Measurements from ENCODE around the gene ST14. TPM values are rescaled to one million over a fixed set of nuclear protein-coding genes. Genes with fewer than 3 reads are reported as not detected.
A peak's percentile ranks its signal among the peaks of the same experiment; 100 is the strongest.

The ST14 gene
- total and polyA plus RNA-seq, 2 experiments from 2014 or later = not detected

- 91 to 93% methylated on average over 4 of the region's 4 CpGs for WGBS, 2 experiments (ENCODE audit: low coverage in 1 of 2, low lambda C conversion rate in 2 of 2, missing lambda C conversion rate in 2 of 2)
- Histone ChIP-seq H3K9me2 (ENCODE audit: insufficient read depth) (no peaks in the 10 kb centered on the region), H3K4me1 (ENCODE audit: insufficient read depth) (peaks cover 12% of the 10 kb centered on the region), H3K4me3 (no peak overlapping the region), H3K9me3 (ENCODE audit: low read depth) (no peaks in the 10 kb centered on the region), H2AFZ (no peak overlapping the region), H3K36me3 (ENCODE audit: low read depth) (peaks cover 49% of the 10 kb centered on the region), H3K9ac (no peak overlapping the region), H3F3A (ENCODE audit: insufficient read depth) (peaks cover 27% of the 10 kb centered on the region), H3K27ac (no peak overlapping the region), H3K79me2 (ENCODE audit: insufficient read depth) (peaks cover 20% of the 10 kb centered on the region; the same call in 1 of the 2 replicates), H3K27me3 (replicated peaks; ENCODE audit: insufficient read depth) (no peaks in the 10 kb centered on the region), H3K4me2 (ENCODE audit: unreplicated experiment) (no peak overlapping the region), H4K20me1 (ENCODE audit: insufficient read depth) (no peaks in the 10 kb centered on the region)
- DNase-seq = no peak
- TF ChIP-seq EZH2phosphoT487 (IDR thresholded peaks at IDR 0.05; ENCODE audit: insufficient read depth, low read depth) = no peak
- in situ Hi-C loops (cut with MboI) = no loop called here
Observed at GRCh38 chr11:130127509-130127908, 32.1 kb upstream of the ST14 start.

- peaks cover 12% of the 10 kb centered on the region for H3K4me1 ChIP-seq (ENCODE audit: insufficient read depth)
- H3K27me3 ChIP-seq (replicated peaks; ENCODE audit: insufficient read depth) = no peaks in the 10 kb centered on the region
- TF ChIP-seq EZH2 (IDR thresholded peaks at IDR 0.05; ENCODE audit: insufficient read depth, poor library complexity, severe bottlenecking) (no peak), EZH2phosphoT487 (IDR thresholded peaks at IDR 0.05; ENCODE audit: insufficient read depth, low read depth) (no peak)
- H3K36me3 ChIP-seq (ENCODE audit: low read depth) = peaks cover 43% of the 10 kb centered on the region
- 100% methylated on average over 2 of the region's 2 CpGs for WGBS, 2 experiments (ENCODE audit: low coverage in 1 of 2, low lambda C conversion rate in 2 of 2, missing lambda C conversion rate in 2 of 2)
- H3K27ac ChIP-seq = no peak overlapping the region
- H3K4me3 ChIP-seq = no peak overlapping the region
- peaks cover 20% of the 10 kb centered on the region; the same call in 1 of the 2 replicates for H3K79me2 ChIP-seq (ENCODE audit: insufficient read depth)
- H3K9me3 ChIP-seq (ENCODE audit: low read depth) = no peaks in the 10 kb centered on the region
- H3K4me2 ChIP-seq (ENCODE audit: unreplicated experiment) = no peak overlapping the region
- DNase-seq = no peak
- H3K9ac ChIP-seq = no peak overlapping the region
- no peaks in the 10 kb centered on the region for H3K9me2 ChIP-seq (ENCODE audit: insufficient read depth)
- H4K20me1 ChIP-seq (ENCODE audit: insufficient read depth) = no peaks in the 10 kb centered on the region
- peaks cover 22% of the 10 kb centered on the region for H3F3A ChIP-seq (ENCODE audit: insufficient read depth)
- in situ Hi-C loops (cut with MboI) = no loop called here
- no peak overlapping the region for H2AFZ ChIP-seq
Observed at GRCh38 chr11:130128626-130129025, 31.0 kb upstream of the ST14 start.

- in situ Hi-C loops (cut with MboI) = loop anchor here (5.0 kb wide), 1 partner anchor 208 kb away; no protein-coding TSS in a partner anchor
- peaks cover under 1% of the 10 kb centered on the region; the same call in 1 of the 2 replicates for H3K4me1 ChIP-seq (ENCODE audit: insufficient read depth)
- H3K9me3 ChIP-seq (ENCODE audit: low read depth) = no peaks in the 10 kb centered on the region
- no peak overlapping the region for H2AFZ ChIP-seq
- 95% methylated on average over 11 of the region's 11 CpGs for WGBS, 2 experiments (ENCODE audit: low coverage in 1 of 2, low lambda C conversion rate in 2 of 2, missing lambda C conversion rate in 2 of 2)
- no peak overlapping the region for H3K27ac ChIP-seq
- H3K4me2 ChIP-seq (ENCODE audit: unreplicated experiment) = no peak overlapping the region
- peaks cover 14% of the 10 kb centered on the region for H3F3A ChIP-seq (ENCODE audit: insufficient read depth)
- no peak overlapping the region for H3K9ac ChIP-seq
- H3K9me2 ChIP-seq (ENCODE audit: insufficient read depth) = no peaks in the 10 kb centered on the region
- no peak overlapping the region for H3K4me3 ChIP-seq
- DNase-seq = no peak
- H4K20me1 ChIP-seq (ENCODE audit: insufficient read depth) = no peaks in the 10 kb centered on the region
- H3K27me3 ChIP-seq (replicated peaks; ENCODE audit: insufficient read depth) = no peaks in the 10 kb centered on the region
- H3K79me2 ChIP-seq (ENCODE audit: insufficient read depth) = peaks cover 20% of the 10 kb centered on the region; the same call in 1 of the 2 replicates
- no peak for TF ChIP-seq EZH2 (IDR thresholded peaks at IDR 0.05; ENCODE audit: insufficient read depth, poor library complexity, severe bottlenecking)
- no peak for TF ChIP-seq EZH2phosphoT487 (IDR thresholded peaks at IDR 0.05; ENCODE audit: insufficient read depth, low read depth)
- H3K36me3 ChIP-seq (ENCODE audit: low read depth) = peaks cover 49% of the 10 kb centered on the region
Observed at GRCh38 chr11:130129922-130130321, 29.7 kb upstream of the ST14 start.

GRCh38 chr11:130131961-130132850, 27.4 kb upstream of the ST14 start:
- no peak for TF ChIP-seq EZH2 (IDR thresholded peaks at IDR 0.05; ENCODE audit: insufficient read depth, poor library complexity, severe bottlenecking)
- TF ChIP-seq EZH2phosphoT487 (IDR thresholded peaks at IDR 0.05; ENCODE audit: insufficient read depth, low read depth) = no peak
- Histone ChIP-seq H3K27me3 (replicated peaks; ENCODE audit: insufficient read depth) (no peaks in the 10 kb centered on the region), H3K9me3 (ENCODE audit: low read depth) (no peaks in the 10 kb centered on the region), H3K27ac (no peak overlapping the region), H3K4me1 (ENCODE audit: insufficient read depth) (no peaks in the 10 kb centered on the region), H3F3A (ENCODE audit: insufficient read depth) (0 out of 2 replicates have a peak, but pooled peaks cover 7% of the 10 kb centered on the region), H3K4me2 (ENCODE audit: unreplicated experiment) (no peak overlapping the region), H3K9ac (no peak overlapping the region), H3K9me2 (ENCODE audit: insufficient read depth) (no peaks in the 10 kb centered on the region), H2AFZ (no peak overlapping the region), H3K36me3 (ENCODE audit: low read depth) (peaks cover 51% of the 10 kb centered on the region), H4K20me1 (ENCODE audit: insufficient read depth) (no peaks in the 10 kb centered on the region), H3K79me2 (ENCODE audit: insufficient read depth) (0 out of 2 replicates have a peak, but pooled peaks cover under 1% of the 10 kb centered on the region), H3K4me3 (no peak overlapping the region)
- peak; percentile 78 for DNase-seq
- WGBS, 2 experiments (ENCODE audit: low coverage in 1 of 2, low lambda C conversion rate in 2 of 2, missing lambda C conversion rate in 2 of 2) = 52 to 60% methylated on average over 9 of the region's 9 CpGs
- in situ Hi-C loops (cut with MboI) = loop anchor here (5.0 kb wide), 1 partner anchor 210 kb away; no protein-coding TSS in a partner anchor
